GM12874 (cell line): ENCODE data around the gene FMN1.

Experiments used
- TF ChIP-seq, protein P1 (sequence below): IDR thresholded peaks from 2 replicates; pipeline ENCODE4 v1.5.1; 2011; ENCODE audit warnings: low read depth, mild to moderate bottlenecking, control low read depth, low read length, moderate library complexity; ENCODE audit not compliant: insufficient read depth

FMN1 gene

DNA sequence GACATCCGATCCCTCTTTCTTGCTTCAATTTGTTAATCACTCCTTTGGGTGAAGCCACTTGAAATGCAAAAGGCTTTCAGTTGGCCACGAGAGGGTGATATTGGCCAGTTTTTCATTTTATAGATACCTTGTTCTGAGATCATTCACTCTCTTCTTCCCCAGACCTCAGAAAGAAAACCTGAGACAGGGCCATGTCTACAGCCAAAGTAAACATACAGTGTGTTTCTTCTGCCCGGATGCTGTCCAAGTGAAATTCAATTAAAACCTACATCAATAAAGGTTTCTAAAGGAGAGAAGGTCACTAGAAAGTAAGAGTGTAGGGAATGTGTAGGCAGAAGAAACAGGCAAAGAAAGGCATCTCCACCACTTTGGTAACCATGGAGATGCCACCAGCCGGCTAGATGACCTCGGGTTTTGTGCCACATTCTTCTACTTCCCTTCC lies 39.5 kb upstream of the FMN1 start:
- TF ChIP-seq, protein P1, sequence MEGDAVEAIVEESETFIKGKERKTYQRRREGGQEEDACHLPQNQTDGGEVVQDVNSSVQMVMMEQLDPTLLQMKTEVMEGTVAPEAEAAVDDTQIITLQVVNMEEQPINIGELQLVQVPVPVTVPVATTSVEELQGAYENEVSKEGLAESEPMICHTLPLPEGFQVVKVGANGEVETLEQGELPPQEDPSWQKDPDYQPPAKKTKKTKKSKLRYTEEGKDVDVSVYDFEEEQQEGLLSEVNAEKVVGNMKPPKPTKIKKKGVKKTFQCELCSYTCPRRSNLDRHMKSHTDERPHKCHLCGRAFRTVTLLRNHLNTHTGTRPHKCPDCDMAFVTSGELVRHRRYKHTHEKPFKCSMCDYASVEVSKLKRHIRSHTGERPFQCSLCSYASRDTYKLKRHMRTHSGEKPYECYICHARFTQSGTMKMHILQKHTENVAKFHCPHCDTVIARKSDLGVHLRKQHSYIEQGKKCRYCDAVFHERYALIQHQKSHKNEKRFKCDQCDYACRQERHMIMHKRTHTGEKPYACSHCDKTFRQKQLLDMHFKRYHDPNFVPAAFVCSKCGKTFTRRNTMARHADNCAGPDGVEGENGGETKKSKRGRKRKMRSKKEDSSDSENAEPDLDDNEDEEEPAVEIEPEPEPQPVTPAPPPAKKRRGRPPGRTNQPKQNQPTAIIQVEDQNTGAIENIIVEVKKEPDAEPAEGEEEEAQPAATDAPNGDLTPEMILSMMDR = peak; percentile 30; the same call in 1 of the 2 replicates

DNA sequence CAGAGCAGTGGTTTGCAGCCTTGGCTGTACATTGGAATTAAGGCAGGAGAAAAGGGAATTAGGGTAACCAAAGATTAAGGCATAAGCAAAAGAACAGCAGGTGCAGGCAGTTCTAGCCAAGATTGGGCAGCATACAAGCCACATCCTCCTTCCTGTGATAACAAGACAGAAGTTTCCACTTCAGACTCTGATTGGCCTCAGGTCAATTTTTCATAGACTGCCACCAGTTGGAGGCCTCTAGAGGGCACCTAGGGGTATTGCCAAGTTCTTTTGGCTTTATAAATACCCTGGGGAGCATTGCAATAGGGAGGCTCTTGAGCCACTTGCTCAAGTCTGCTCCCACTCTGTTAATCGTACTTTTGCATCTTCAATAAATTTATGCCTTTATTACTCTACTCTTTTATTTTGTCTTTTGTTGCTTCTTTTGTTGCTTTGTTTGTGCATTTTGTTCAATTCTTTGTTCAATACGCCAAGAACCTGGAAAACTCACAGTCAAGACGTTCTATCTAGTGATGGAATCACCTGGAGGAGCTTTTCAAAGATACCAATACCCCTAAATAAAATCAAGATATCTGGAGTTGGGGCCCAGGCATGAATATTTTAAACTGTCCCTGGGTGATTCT lies 32.2 kb upstream of the FMN1 start:
- TF ChIP-seq, protein P1 = 0 out of 2 replicates have a peak, but pooled peaks have one; percentile 40

DNA sequence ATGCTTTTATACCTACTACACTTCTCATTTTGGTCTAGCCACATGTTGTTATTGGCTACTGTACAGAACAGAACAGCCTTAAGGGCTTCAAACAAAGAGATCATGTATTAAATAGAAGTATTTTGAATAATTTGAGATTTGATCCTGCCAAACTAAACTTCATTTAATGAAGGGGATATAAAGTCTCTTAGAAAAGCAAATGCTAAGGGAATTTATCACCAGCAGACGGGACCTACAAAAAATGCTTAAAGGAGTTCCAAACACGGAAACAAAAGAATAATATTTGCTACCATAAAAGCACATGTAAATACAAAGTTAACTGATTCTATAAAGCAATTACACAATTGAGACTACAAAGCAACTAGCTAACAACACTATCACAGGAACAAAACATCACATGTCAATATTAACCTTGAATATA lies 23.6 kb upstream of the FMN1 start:
- TF ChIP-seq, protein P1 = no peak

DNA sequence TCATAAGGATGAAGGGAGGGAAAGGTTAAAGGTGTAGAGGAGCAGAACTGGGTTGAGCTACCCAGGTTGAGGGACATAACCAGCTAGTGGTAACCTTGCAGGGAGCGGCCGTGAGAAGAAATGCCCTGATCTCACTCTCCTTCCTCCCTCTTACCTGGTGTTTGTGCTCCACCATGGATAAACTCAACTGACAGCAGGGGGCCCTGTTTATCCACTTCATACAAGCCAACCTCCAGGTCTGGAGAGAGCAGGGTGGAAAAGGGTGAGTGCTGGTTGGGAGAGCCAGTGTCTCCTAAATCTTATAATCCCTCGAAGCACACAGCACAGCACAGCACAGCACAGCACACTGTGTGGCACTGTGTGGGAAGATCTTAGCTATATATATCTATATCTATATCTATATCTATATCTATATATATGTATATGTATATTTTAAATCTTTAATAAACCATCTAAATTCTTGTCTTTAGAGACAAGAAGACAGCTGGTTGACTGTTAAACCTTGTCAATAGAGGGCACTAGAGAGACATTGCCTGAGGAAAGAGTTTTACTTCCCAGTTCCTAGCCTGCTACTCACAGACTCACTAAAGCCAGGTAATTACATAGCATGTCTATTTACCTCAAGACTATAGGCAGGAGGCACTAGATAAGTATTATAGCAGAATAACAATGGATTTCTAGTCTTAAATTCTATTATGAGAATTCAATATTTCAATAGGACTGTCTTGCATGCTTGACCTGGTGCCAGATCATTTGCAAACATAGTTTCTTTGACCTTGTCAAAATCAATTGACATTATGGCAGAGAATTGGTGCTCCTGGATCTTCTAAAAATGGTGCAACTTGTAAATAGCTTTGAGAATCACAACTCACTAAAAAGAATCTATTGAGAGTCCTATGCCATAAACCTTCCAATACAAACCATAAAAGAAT lies 21.7 kb upstream of the FMN1 start:
- TF ChIP-seq, protein P1 = peak; percentile 49; the same call in 1 of the 2 replicates

DNA sequence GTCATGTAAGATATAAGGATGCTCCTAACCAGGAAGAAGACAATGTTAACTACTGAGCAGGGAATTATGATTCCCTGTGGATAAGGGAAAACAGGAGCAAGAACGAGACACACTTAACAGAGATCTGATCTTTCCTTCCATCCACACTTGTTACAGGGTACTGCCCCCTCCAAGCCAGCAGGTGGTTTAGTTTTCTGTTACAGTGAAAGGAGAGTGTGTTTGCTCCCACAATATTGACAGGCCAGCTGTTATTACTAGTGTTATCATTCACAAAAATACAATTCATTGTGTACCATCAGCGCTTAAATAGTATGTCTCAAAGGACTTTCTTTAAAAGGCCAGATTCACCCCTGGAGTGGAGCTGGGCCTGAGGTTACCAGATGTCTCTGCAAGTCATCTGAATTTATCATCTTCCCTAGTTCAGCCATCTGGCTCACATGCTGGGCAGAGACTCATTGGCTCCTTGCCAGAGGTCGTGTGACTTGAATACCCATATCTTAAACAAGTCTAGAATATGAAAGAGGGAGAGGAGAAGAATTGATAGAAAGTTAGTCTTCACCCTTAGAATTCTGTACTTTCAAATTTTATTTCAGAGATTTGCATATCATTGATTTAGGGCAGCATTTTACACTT lies 16.8 kb upstream of the FMN1 start:
- TF ChIP-seq, protein P1 = no peak

DNA sequence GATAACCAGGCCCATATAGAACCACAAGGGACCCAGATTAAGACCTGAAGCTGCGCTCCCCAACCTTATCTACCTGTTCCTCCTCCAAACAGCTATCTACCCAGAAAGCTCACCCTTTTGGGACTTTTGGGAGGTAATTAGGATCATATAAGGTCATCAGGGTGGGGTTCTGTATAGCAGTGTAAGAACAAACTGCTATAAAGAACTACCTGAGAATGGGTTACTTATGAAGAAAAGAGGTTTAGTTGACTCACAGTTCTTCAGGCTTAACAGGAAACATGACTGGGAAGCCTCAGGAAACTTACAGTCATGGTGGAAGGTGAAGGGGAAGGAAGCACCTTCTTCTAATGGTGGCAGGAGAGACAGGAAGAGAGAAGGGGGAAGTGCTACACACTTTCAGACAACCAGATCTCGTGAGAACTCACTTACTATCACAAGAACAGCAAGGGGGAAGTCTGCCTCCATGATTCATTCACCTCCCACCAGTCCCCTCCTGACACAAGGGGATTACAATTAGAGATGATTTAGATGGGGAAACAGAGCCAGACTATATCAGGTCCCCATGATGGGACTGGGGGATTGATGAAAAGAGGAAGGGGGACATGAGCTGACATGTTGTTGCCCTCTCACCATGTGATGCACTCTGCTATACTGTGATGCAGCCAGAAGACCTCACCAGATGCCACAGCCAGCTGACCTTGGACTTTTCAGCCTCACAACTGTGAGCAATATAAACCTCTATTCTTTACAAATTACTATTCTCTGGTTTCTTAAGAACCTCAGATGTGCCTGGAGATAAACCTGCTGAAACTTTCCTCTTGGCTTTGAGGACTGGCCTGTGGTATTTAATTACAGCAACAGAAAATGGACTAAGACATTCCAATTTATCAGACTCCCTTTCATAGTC lies 15.3 kb upstream of the FMN1 start:
- TF ChIP-seq, protein P1 = no peak
